Measurements from ENCODE around the gene POU6F2.

- TF ChIP-seq CREB1 (IDR thresholded peaks at IDR 0.05; ENCODE audit: low read depth) (no peak), EP300 (IDR thresholded peaks at IDR 0.05; ENCODE audit: borderline replicate concordance) (no peak), RAD21 (IDR thresholded peaks at IDR 0.05; ENCODE audit: low read depth) (no peak), FOXM1 (IDR thresholded peaks at IDR 0.05; ENCODE audit: borderline replicate concordance, low read depth) (no peak), REST (IDR thresholded peaks at IDR 0.05; ENCODE audit: low read depth) (no peak), TAF1 (IDR thresholded peaks at IDR 0.05; ENCODE audit: low read depth) (no peak), TEAD4 (IDR thresholded peaks at IDR 0.05) (no peak), ZBTB7A (IDR thresholded peaks at IDR 0.05; ENCODE audit: low read depth) (no peak)
- TF ChIP-seq, protein P1, sequence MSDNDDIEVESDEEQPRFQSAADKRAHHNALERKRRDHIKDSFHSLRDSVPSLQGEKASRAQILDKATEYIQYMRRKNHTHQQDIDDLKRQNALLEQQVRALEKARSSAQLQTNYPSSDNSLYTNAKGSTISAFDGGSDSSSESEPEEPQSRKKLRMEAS (IDR thresholded peaks at IDR 0.05), result no peak
Measured at GRCh38 chr7:39005036-39005435, 27.3 kb downstream of the POU6F2 start.
